ENCODE data around the gene OPRL1.
A peak's percentile ranks its signal among the peaks of the same experiment; 100 is the strongest.

Gene OPRL1

DNA sequence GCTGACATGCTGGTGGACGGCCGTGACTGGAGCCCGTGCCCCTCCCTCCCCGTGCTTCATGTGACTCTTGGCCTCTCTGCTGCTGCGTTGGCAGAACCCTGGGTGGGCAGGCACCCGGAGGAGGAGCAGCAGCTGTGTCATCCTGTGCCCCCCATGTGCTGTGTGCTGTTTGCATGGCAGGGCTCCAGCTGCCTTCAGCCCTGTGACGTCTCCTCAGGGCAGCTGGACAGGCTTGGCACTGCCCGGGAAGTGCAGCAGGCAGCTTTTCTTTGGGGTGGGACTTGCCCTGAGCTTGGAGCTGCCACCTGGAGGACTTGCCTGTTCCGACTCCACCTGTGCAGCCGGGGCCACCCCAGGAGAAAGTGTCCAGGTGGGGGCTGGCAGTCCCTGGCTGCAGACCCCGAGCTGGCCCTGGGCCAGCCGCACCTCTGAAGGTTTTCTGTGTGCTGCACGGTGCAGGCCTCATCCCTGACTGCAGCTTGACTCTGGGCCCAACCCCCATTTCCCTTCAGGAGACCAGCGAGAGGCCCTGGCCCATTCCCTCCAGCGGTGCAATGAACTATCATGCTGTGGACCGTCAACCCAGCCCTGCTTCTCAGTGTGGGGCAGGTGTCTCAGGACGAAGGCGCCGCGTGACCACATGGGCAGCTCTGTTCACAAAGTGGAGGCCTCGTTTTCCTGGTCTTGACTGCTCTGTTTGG is 19.4 kb downstream of the OPRL1 start:
- Histone ChIP-seq H3K4me3 (ENCODE audit: low read length) (no peak overlapping the region), H3K9me3 (ENCODE audit: insufficient read depth, low read depth, low read length) (no peaks in the 10 kb centered on the region), H3K4me1 (ENCODE audit: insufficient read depth, low read length) (no peaks in the 10 kb centered on the region), H3K9ac (ENCODE audit: low read depth, low read length) (no peak overlapping the region), H3K36me3 (ENCODE audit: insufficient read depth, low read depth, low read length) (no peaks in the 10 kb centered on the region), H3K27ac (ENCODE audit: low read length) (no peak overlapping the region), H3K27me3 (ENCODE audit: insufficient read depth, low read length) (peaks cover 34% of the 10 kb centered on the region)

DNA sequence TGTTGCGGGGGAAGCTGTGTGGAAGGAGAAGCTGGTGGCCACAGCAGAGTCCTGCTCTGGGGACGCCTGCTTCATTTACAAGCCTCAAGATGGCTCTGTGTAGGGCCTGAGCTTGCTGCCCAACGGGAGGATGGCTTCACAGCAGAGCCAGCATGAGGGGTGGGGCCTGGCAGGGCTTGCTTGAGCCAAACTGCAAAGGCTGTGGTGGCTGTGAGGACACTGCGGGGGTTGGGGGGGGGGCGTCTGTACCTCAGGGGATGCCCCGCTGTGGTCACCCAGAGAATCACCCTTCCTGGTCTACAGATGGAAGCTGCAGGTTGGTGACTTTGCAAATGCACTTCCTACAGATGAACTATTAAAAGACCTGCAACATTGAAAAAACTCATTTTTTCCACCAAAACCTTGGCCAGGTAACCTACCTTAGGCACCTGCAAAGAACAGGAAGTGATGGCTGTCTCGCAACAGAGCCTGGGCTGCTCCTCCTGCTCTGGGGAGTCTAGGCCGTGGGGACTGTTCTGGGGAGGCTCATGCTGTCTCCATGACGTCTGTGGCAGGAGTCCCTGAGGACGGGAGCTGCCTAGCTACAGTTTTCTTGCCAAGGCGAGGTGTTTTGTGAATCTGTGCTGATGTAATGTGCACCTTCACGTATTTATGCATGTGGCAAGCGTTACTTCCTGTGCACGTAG is 20.1 kb downstream of the OPRL1 start:
- peaks cover 34% of the 10 kb centered on the region for H3K27me3 ChIP-seq (ENCODE audit: insufficient read depth, low read length)
- H3K9ac ChIP-seq (ENCODE audit: low read depth, low read length): no peak overlapping the region
- no peaks in the 10 kb centered on the region for H3K4me1 ChIP-seq (ENCODE audit: insufficient read depth, low read length)
- H3K27ac ChIP-seq (ENCODE audit: low read length): no peak overlapping the region
- no peaks in the 10 kb centered on the region for H3K36me3 ChIP-seq (ENCODE audit: insufficient read depth, low read depth, low read length)
- no peaks in the 10 kb centered on the region for H3K9me3 ChIP-seq (ENCODE audit: insufficient read depth, low read depth, low read length)
- H3K4me3 ChIP-seq (ENCODE audit: low read length): no peak overlapping the region

DNA sequence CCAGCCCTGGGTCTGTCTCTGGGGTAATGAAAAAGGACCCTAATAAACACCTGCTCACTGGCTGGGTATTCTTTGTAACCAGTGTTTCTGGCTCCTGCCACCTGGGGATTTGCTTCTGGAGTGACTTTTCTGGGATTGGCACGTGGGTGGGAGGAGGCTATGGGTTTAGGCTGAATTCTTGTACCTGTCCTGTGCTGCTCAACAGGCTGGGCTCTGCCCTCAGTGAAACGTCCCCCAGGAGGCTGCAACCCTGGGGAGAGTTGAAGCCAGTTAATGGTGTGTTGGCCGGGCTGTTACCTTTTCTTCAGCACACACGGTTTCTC is 20.6 kb downstream of the OPRL1 start:
- Histone ChIP-seq H3K27me3 (ENCODE audit: insufficient read depth, low read length) (peaks cover 34% of the 10 kb centered on the region), H3K9me3 (ENCODE audit: insufficient read depth, low read depth, low read length) (no peaks in the 10 kb centered on the region), H3K27ac (ENCODE audit: low read length) (no peak overlapping the region), H3K4me3 (ENCODE audit: low read length) (no peak overlapping the region), H3K4me1 (ENCODE audit: insufficient read depth, low read length) (no peaks in the 10 kb centered on the region), H3K36me3 (ENCODE audit: insufficient read depth, low read depth, low read length) (no peaks in the 10 kb centered on the region), H3K9ac (ENCODE audit: low read depth, low read length) (no peak overlapping the region)

DNA sequence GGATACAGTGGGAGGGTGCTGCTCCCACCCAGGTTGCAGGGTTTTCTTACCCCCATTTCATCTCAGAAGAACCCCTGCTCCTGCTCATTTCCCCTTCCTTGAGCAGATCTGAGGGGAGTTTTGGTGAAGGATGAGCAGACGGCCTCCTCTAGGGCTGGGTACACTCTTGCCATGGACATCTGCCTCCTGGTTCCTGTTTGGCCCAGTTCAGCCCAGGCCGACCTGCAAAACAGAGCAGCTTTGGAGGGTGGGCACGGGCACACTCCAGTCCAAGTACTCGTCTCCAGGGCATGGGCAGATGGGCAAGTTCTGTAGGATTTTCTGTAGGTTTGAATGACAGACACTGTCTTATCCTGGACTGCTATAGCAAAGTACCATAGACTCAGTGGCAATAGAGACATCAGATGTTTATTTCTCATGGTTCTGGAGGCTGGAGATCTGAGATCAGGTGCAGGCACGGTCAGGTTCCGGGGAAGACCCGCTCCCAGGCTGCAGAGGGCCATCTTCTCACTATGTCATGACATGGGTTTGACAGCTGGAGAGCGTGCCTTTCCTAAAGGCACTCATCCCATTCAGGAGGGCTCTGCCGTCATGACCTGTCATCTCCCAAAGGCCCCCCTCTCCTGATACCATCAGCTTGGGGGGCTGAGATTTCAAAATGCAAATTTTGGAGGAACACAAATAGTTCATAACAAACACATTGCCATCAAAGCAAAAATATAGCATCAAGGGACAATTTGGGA is 21.2 kb downstream of the OPRL1 start:
- H3K4me3 ChIP-seq (ENCODE audit: low read length): no peak overlapping the region
- peaks cover 34% of the 10 kb centered on the region for H3K27me3 ChIP-seq (ENCODE audit: insufficient read depth, low read length)
- H3K36me3 ChIP-seq (ENCODE audit: insufficient read depth, low read depth, low read length): no peaks in the 10 kb centered on the region
- H3K4me1 ChIP-seq (ENCODE audit: insufficient read depth, low read length): no peaks in the 10 kb centered on the region
- no peaks in the 10 kb centered on the region for H3K9me3 ChIP-seq (ENCODE audit: insufficient read depth, low read depth, low read length)
- H3K9ac ChIP-seq (ENCODE audit: low read depth, low read length): no peak overlapping the region
- H3K27ac ChIP-seq (ENCODE audit: low read length): no peak overlapping the region

DNA sequence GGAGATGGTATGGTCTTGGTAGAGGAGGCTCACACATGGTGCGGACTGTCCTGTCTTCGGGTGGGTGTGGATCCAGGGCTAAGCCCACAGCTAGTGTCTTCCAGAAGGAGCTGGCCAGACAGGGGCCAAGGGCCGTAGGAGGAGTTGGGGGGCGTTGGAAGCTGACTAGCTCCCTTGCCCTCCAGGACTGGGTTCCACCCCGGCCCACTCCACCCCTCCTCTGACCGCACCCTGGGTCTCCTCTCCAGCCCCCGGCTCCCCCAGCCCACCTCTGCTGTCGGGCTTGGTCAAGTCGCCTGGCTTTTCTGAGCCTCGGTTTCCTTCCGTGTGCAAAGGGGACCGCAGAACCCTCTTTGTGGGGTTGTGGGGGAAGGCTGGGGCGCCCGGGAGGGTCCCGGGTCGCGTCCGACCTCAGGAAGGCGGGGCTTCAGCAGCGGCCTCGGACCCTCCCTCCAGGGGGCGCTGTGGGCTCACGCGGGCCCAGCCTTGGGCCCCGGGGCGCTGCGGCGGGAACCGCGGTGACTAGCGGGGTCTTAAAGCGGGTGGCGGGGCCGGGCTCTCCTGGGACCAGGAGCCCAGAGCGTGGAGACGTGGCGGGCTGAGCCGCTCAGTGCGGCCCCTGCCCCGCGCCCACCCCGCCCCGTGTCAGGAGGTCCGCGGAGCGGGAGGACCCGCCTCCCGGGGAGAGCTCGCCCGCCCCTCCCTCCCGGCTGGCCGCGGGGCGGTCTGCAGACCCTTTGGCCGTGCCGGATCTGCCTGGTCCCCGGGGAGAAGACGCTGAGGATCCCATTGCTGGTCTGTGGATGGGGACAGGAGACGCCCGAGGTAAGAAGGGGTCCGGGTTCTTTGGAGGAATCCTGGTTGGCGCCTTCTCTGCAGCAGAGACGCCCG is 22.1 kb downstream of the OPRL1 start:
- H3K4me1 ChIP-seq (ENCODE audit: insufficient read depth, low read length): no peaks in the 10 kb centered on the region
- no peaks in the 10 kb centered on the region for H3K9me3 ChIP-seq (ENCODE audit: insufficient read depth, low read depth, low read length)
- no peaks in the 10 kb centered on the region for H3K36me3 ChIP-seq (ENCODE audit: insufficient read depth, low read depth, low read length)
- no peak overlapping the region for H3K9ac ChIP-seq (ENCODE audit: low read depth, low read length)
- H3K27ac ChIP-seq (ENCODE audit: low read length): no peak overlapping the region
- H3K4me3 ChIP-seq (ENCODE audit: low read length): peak overlapping the region; percentile 69
- H3K27me3 ChIP-seq (ENCODE audit: insufficient read depth, low read length): peaks cover 34% of the 10 kb centered on the region

DNA sequence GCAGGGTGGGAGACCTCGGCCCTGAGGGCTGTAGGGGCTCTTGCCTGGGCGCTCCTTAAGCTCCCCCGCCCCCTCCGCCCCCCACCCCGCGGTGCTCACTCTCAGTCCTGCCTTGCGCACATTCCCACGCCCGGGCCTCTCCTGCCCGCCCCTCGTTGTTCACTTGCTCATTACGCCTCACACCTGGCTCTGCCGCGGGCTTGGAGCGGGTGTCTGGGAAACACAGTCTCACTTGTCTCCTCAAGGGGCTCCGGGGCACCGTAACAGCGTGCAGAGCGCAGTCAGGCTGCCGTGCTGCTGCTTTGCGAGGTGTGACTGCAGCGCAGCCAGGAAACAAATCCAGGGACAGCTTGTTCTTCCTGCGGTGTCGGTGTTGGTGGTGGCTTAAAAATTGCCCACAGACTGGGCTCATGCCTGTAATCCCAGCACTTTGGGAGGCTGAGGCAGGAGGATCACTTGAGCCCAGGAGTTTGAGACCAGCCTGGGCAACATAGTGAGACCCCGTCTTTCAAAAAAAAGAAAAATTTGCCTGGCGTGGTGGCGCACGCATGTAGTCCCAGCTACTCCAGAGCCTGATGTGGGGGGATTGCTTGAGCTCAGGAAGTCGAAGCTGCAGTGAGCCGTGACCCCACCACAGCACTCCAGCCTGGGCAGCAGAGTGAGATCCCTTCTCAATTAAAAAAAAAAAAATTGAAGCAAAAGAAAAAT is 22.9 kb downstream of the OPRL1 start:
- H3K27me3 ChIP-seq (ENCODE audit: insufficient read depth, low read length): peaks cover 34% of the 10 kb centered on the region
- H3K9me3 ChIP-seq (ENCODE audit: insufficient read depth, low read depth, low read length): no peaks in the 10 kb centered on the region
- H3K4me3 ChIP-seq (ENCODE audit: low read length): peak overlapping the region; percentile 69
- no peaks in the 10 kb centered on the region for H3K4me1 ChIP-seq (ENCODE audit: insufficient read depth, low read length)
- H3K9ac ChIP-seq (ENCODE audit: low read depth, low read length): no peak overlapping the region
- no peak overlapping the region for H3K27ac ChIP-seq (ENCODE audit: low read length)
- H3K36me3 ChIP-seq (ENCODE audit: insufficient read depth, low read depth, low read length): no peaks in the 10 kb centered on the region

DNA sequence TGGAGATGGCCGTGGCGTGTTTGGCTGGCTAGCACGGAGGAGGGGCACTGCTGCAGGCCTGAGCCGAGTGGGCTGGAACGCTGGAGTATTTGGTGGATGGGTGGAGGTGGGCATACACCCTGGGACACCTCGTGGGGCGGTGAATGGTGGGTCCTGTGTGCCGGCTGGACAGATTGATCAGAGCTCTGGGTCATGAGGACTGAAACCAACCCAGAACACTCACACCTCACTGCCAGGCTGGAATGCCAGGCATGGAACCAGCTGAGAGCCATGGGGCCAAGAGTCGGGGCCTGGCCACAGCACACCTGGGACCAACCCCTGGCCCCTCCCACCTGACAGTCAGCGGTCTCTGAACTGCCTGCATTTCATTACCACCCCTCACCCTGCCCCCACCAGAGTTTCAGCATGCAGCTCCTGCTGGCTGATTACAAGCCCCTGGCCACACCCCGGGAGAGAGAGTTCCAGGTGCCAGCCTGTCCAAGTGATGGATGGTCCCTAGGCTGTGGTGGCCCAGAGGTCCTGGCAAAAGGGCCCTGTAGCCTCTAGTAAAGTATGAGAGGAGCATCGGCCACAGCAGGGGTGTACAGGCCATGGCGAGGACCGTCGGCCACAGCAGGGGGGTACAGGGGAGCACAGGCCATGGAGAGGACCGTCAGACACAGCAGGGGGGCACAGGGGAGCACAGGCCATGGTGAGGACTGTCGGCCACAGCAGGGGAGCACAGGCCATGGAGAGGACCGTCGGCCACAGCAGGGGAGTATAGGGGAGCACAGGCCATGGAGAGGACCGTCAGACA is 24.2 kb downstream of the OPRL1 start:
- no peak overlapping the region for H3K4me3 ChIP-seq (ENCODE audit: low read length)
- H3K27ac ChIP-seq (ENCODE audit: low read length): no peak overlapping the region
- H3K27me3 ChIP-seq (ENCODE audit: insufficient read depth, low read length): peaks cover 34% of the 10 kb centered on the region
- H3K36me3 ChIP-seq (ENCODE audit: insufficient read depth, low read depth, low read length): no peaks in the 10 kb centered on the region
- no peak overlapping the region for H3K9ac ChIP-seq (ENCODE audit: low read depth, low read length)
- no peaks in the 10 kb centered on the region for H3K9me3 ChIP-seq (ENCODE audit: insufficient read depth, low read depth, low read length)
- no peaks in the 10 kb centered on the region for H3K4me1 ChIP-seq (ENCODE audit: insufficient read depth, low read length)

DNA sequence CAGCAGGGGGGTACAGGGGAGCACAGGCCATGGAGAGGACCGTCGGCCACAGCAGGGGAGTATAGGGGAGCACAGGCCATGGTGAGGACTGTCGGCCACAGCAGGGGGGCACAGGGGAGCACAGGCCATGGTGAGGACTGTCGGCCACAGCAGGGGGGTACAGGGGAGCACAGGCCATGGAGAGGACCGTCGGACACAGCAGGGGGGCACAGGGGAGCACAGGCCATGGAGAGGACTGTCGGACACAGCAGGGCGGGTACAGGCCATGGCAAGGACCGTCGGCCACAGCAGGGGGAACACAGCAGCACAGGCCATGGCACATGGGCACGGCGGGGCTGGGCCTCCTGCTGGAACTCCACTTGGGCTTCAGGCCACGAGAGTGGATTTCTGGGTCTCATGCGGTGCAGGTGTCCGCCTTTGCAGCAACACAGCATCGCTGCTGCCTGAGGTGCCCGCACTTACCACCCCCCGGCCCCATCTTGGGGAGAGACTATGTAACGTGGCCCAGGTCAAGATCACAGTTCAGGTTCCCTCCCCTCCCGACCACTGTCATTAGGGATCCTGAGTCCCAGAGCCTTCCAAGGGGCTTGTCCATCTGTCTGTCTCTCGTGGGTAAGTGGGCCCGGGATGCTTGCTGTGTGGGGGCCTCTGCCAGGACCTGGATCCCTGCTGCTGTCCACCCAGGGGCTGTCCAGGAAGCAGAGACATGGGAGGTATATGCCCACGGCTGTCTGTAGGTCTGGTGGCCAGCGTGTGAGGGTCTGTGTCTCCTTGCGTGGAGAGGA is 25.0 kb downstream of the OPRL1 start:
- H3K9me3 ChIP-seq (ENCODE audit: insufficient read depth, low read depth, low read length): no peaks in the 10 kb centered on the region
- peaks cover 34% of the 10 kb centered on the region for H3K27me3 ChIP-seq (ENCODE audit: insufficient read depth, low read length)
- H3K36me3 ChIP-seq (ENCODE audit: insufficient read depth, low read depth, low read length): no peaks in the 10 kb centered on the region
- H3K4me3 ChIP-seq (ENCODE audit: low read length): no peak overlapping the region
- no peak overlapping the region for H3K27ac ChIP-seq (ENCODE audit: low read length)
- no peak overlapping the region for H3K9ac ChIP-seq (ENCODE audit: low read depth, low read length)
- H3K4me1 ChIP-seq (ENCODE audit: insufficient read depth, low read length): no peaks in the 10 kb centered on the region

DNA sequence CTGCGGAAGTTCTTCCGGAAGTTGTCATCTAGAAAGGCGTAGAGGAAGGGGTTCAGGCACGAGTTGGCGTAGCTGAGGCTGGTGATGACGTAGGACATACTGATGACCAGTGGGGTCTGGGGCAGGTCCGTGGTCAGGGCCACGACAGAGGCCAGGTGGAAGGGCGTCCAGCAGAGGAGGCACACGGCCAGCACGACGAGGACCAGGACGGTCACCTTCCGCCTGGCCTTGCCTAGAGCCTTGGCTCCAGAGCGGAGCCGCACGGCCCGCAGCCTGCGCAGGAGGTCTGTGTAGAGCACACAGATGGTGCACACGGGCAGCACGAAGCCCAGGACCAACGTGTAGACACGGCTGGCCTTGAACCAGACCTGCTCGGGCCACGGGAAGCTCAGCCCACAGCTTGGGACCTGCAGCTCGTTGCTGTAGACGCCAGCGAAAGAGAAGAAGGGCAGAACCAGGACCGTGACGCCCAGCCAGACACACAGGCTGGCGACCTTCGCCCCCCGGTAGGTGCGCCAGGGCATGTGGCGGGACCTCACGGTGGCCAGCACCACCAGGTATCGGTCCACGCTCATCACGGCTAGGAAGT is 26.1 kb downstream of the OPRL1 start:
- H3K27ac ChIP-seq (ENCODE audit: low read length): no peak overlapping the region
- H3K9me3 ChIP-seq (ENCODE audit: insufficient read depth, low read depth, low read length): no peaks in the 10 kb centered on the region
- no peaks in the 10 kb centered on the region for H3K36me3 ChIP-seq (ENCODE audit: insufficient read depth, low read depth, low read length)
- peaks cover 25% of the 10 kb centered on the region for H3K27me3 ChIP-seq (ENCODE audit: insufficient read depth, low read length)
- no peak overlapping the region for H3K9ac ChIP-seq (ENCODE audit: low read depth, low read length)
- no peaks in the 10 kb centered on the region for H3K4me1 ChIP-seq (ENCODE audit: insufficient read depth, low read length)
- H3K4me3 ChIP-seq (ENCODE audit: low read length): no peak overlapping the region

DNA sequence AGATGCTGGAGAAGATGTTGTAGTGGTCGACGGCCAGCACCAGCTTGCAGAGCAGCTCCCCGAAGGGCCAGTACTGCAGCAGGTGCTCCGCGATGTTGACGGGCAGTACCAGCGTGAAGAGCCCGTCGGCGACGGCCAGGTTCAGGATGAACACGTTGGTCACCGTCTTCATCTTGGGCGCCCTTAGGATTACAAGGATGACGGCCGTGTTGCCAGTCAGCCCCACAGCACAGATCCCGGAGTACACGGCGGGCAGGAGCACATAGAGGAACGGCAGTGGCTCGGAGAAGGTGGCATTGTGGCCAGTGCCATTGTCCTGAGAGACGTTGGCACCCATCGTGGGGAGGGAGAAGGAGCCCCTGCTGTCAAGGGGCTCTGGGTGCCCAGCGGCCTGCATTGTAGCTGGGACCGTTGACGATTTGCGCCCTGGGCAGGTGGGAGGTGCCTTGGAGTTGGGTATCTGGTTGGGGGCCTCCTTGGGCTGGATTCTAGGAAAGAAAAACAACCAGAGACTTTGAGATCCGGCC is 26.6 kb downstream of the OPRL1 start:
- Histone ChIP-seq H3K4me3 (ENCODE audit: low read length) (no peak overlapping the region), H3K9me3 (ENCODE audit: insufficient read depth, low read depth, low read length) (no peaks in the 10 kb centered on the region), H3K36me3 (ENCODE audit: insufficient read depth, low read depth, low read length) (no peaks in the 10 kb centered on the region), H3K27me3 (ENCODE audit: insufficient read depth, low read length) (peaks cover 19% of the 10 kb centered on the region), H3K27ac (ENCODE audit: low read length) (no peak overlapping the region), H3K4me1 (ENCODE audit: insufficient read depth, low read length) (no peaks in the 10 kb centered on the region), H3K9ac (ENCODE audit: low read depth, low read length) (no peak overlapping the region)
